ENCODE results near the gene SLC23A2. TPM values are rescaled to one million over a fixed set of nuclear protein-coding genes. Genes with fewer than 3 reads are reported as not detected.

The SLC23A2 gene
- total RNA-seq, 1 experiment from 2014 or later, result 37.3 TPM

GRCh38 chr20:4901031-4901818 is 100.1 kb downstream of the SLC23A2 start:
- Histone ChIP-seq H3K36me3 (ENCODE audit: control insufficient read depth, insufficient read depth, low read length) (no peaks in the 10 kb centered on the region), H3K27me3 (replicated peaks; ENCODE audit: control insufficient read depth, insufficient read depth, low read length) (no peaks in the 10 kb centered on the region), H3K9me3 (0 out of 2 replicates have a peak, but pooled peaks cover 2% of the 10 kb centered on the region), H3K4me3 (ENCODE audit: low read depth, low read length) (no peak overlapping the region), H3K4me1 (peaks cover 17% of the 10 kb centered on the region)
- H3K4me1 Mint-ChIP-seq (ENCODE audit: low read depth, unreplicated experiment), result peaks cover 7% of the 10 kb centered on the region
- TF ChIP-seq CTCF (IDR thresholded peaks at IDR 0.05; ENCODE audit: insufficient read depth in 1 of 2, low read depth in 1 of 2, low read length in 1 of 2, severe bottlenecking in 1 of 2, unreplicated experiment in 1 of 2), result no peak
- H3K9me3 Mint-ChIP-seq (ENCODE audit: unreplicated experiment), result no peaks in the 10 kb centered on the region
- no peaks in the 10 kb centered on the region for H3K36me3 Mint-ChIP-seq (ENCODE audit: insufficient read depth, unreplicated experiment)
- ChIA-PET CTCF (no interaction called here), POLR2A (no interaction called here)
- BruUV-seq (replicated peaks), result no TSS peak
- intact Hi-C loops (cut with micrococcal nuclease; ENCODE audit: unreplicated experiment), result loop anchor here (5.0 kb wide), 1 partner anchor 126 kb away; no protein-coding TSS in a partner anchor
- H3K4me3 Mint-ChIP-seq (ENCODE audit: unreplicated experiment), result no peak overlapping the region
- DNase-seq, result no peak
- H3K27ac Mint-ChIP-seq (ENCODE audit: unreplicated experiment), result no peak overlapping the region
- no peaks in the 10 kb centered on the region for H3K27me3 Mint-ChIP-seq (ENCODE audit: insufficient read depth, unreplicated experiment)

GRCh38 chr20:4898282-4899244 is 102.7 kb downstream of the SLC23A2 start:
- Mint-ChIP-seq H3K4me1 (ENCODE audit: low read depth, unreplicated experiment) (peaks cover 6% of the 10 kb centered on the region), H3K36me3 (ENCODE audit: insufficient read depth, unreplicated experiment) (peaks cover 5% of the 10 kb centered on the region), H3K27me3 (ENCODE audit: insufficient read depth, unreplicated experiment) (no peaks in the 10 kb centered on the region), H3K4me3 (ENCODE audit: unreplicated experiment) (no peak overlapping the region), H3K9me3 (ENCODE audit: unreplicated experiment) (no peaks in the 10 kb centered on the region), H3K27ac (ENCODE audit: unreplicated experiment) (no peak overlapping the region)
- no peak for DNase-seq
- BruUV-seq (replicated peaks), result no TSS peak
- H3K36me3 ChIP-seq (ENCODE audit: control insufficient read depth, insufficient read depth, low read length), result no peaks in the 10 kb centered on the region
- intact Hi-C loops (cut with micrococcal nuclease; ENCODE audit: unreplicated experiment), result no loop called here
- no peak overlapping the region for H3K4me3 ChIP-seq (ENCODE audit: low read depth, low read length)
- ChIA-PET POLR2A (no interaction called here), CTCF (no interaction called here)
- H3K27me3 ChIP-seq (replicated peaks; ENCODE audit: control insufficient read depth, insufficient read depth, low read length), result no peaks in the 10 kb centered on the region
- TF ChIP-seq CTCF (IDR thresholded peaks at IDR 0.05; ENCODE audit: insufficient read depth in 1 of 2, low read depth in 1 of 2, low read length in 1 of 2, severe bottlenecking in 1 of 2, unreplicated experiment in 1 of 2), result no peak
- H3K9me3 ChIP-seq, result no peaks in the 10 kb centered on the region
- H3K4me1 ChIP-seq, result peaks cover 13% of the 10 kb centered on the region

GRCh38 chr20:4897600-4897999 is 103.7 kb downstream of the SLC23A2 start:
- no peaks in the 10 kb centered on the region for H3K27me3 Mint-ChIP-seq (ENCODE audit: insufficient read depth, unreplicated experiment)
- H3K27me3 ChIP-seq (replicated peaks; ENCODE audit: control insufficient read depth, insufficient read depth, low read length), result no peaks in the 10 kb centered on the region
- H3K27ac Mint-ChIP-seq (ENCODE audit: unreplicated experiment), result no peak overlapping the region
- intact Hi-C loops (cut with micrococcal nuclease; ENCODE audit: unreplicated experiment), result no loop called here
- POLR2A ChIA-PET, result no interaction called here
- H3K36me3 Mint-ChIP-seq (ENCODE audit: insufficient read depth, unreplicated experiment), result peaks cover 5% of the 10 kb centered on the region
- H3K4me3 Mint-ChIP-seq (ENCODE audit: unreplicated experiment), result no peak overlapping the region
- H3K36me3 ChIP-seq (ENCODE audit: control insufficient read depth, insufficient read depth, low read length), result no peaks in the 10 kb centered on the region
- CTCF ChIA-PET, result no interaction called here
- H3K9me3 Mint-ChIP-seq (ENCODE audit: unreplicated experiment), result no peaks in the 10 kb centered on the region
- H3K9me3 ChIP-seq, result no peaks in the 10 kb centered on the region
- H3K4me1 ChIP-seq, result peaks cover 4% of the 10 kb centered on the region
- no peak overlapping the region for H3K4me3 ChIP-seq (ENCODE audit: low read depth, low read length)
- H3K4me1 Mint-ChIP-seq (ENCODE audit: low read depth, unreplicated experiment), result no peaks in the 10 kb centered on the region
- no peak for TF ChIP-seq CTCF (IDR thresholded peaks at IDR 0.05; ENCODE audit: insufficient read depth in 1 of 2, low read depth in 1 of 2, low read length in 1 of 2, severe bottlenecking in 1 of 2, unreplicated experiment in 1 of 2)
- BruUV-seq (replicated peaks), result no TSS peak
- DNase-seq, result no peak
